HG03469 (cell line): Measurements from ENCODE around the gene PSMA1.
A peak's percentile ranks its signal among the peaks of the same experiment; 100 is the strongest.
"Not testable (repeated sequence)": the region's sequence is repeated elsewhere in the genome, so short reads cannot be mapped to it uniquely, and the experiment has no call there.

Experiments used
- ATAC-seq: cut with Tn5 transposase; IDR thresholded peaks from one replicate; pipeline ENCODE4 v1.9.1; 2021; ENCODE audit warnings: mild to moderate bottlenecking, moderate library complexity, moderate number of reproducible peaks; ENCODE audit not compliant: unreplicated experiment

The PSMA1 gene

GRCh38 chr11:14535166-14535565 is 15.0 kb upstream of the PSMA1 start:
- not testable (repeated sequence) for ATAC-seq

GRCh38 chr11:14529951-14530350 is 9.8 kb upstream of the PSMA1 start:
- no peak for ATAC-seq

GRCh38 chr11:14529321-14529720 is 9.1 kb upstream of the PSMA1 start:
- ATAC-seq: no peak

- ATAC-seq: no peak
Measured at GRCh38 chr11:14522801-14523200, 2.6 kb upstream of the PSMA1 start.

GRCh38 chr11:14522245-14522644 is 2.1 kb upstream of the PSMA1 start:
- no peak for ATAC-seq

GRCh38 chr11:14520747-14521151 is 563 bp upstream of the PSMA1 start:
- ATAC-seq: no peak

- ATAC-seq: no peak
Measured at GRCh38 chr11:14519597-14519916, 629 bp downstream of the PSMA1 start.

- ATAC-seq: no peak
Measured at GRCh38 chr11:14518820-14519219, 1.4 kb downstream of the PSMA1 start.

GRCh38 chr11:14513800-14514199 is 6.4 kb downstream of the PSMA1 start:
- ATAC-seq: no peak

GRCh38 chr11:14506532-14506931 is 13.7 kb downstream of the PSMA1 start:
- ATAC-seq: no peak

GRCh38 chr11:14503023-14503422 is 17.2 kb downstream of the PSMA1 start:
- ATAC-seq: no peak

- ATAC-seq: no peak
Measured at GRCh38 chr11:14502039-14502438, 18.1 kb downstream of the PSMA1 start.

- ATAC-seq: peak; percentile 21
Measured at GRCh38 chr11:14500181-14500651, 20.0 kb downstream of the PSMA1 start.

GRCh38 chr11:14499560-14500180 is 20.5 kb downstream of the PSMA1 start, which contains the start of gene COPB1:
Gene COPB1 (minus strand): TSS chr11:14499811. CDS start chr11:14498928, 883 bp downstream.
- peak; percentile 76 for ATAC-seq

- no peak for ATAC-seq
Measured at GRCh38 chr11:14499178-14499559, 21.0 kb downstream of the PSMA1 start.

- ATAC-seq: no peak
Measured at GRCh38 chr11:14480716-14481115, 39.5 kb downstream of the PSMA1 start.

GRCh38 chr11:14471127-14471526 is 49.1 kb downstream of the PSMA1 start:
- ATAC-seq: no peak

- ATAC-seq: no peak
Measured at GRCh38 chr11:14463623-14464022, 56.6 kb downstream of the PSMA1 start.

GRCh38 chr11:14460147-14460546 is 60.0 kb downstream of the PSMA1 start:
- ATAC-seq: no peak

- ATAC-seq: no peak
Measured at GRCh38 chr11:14458377-14458776, 61.8 kb downstream of the PSMA1 start.

- no peak for ATAC-seq
Measured at GRCh38 chr11:14455648-14456430, 64.3 kb downstream of the PSMA1 start.
